Measurements from ENCODE around the gene GARRE1.
"Not testable (repeated sequence)": the region's sequence is repeated elsewhere in the genome, so short reads cannot be mapped to it uniquely, and the experiment has no call there.

GARRE1 gene, protein sequence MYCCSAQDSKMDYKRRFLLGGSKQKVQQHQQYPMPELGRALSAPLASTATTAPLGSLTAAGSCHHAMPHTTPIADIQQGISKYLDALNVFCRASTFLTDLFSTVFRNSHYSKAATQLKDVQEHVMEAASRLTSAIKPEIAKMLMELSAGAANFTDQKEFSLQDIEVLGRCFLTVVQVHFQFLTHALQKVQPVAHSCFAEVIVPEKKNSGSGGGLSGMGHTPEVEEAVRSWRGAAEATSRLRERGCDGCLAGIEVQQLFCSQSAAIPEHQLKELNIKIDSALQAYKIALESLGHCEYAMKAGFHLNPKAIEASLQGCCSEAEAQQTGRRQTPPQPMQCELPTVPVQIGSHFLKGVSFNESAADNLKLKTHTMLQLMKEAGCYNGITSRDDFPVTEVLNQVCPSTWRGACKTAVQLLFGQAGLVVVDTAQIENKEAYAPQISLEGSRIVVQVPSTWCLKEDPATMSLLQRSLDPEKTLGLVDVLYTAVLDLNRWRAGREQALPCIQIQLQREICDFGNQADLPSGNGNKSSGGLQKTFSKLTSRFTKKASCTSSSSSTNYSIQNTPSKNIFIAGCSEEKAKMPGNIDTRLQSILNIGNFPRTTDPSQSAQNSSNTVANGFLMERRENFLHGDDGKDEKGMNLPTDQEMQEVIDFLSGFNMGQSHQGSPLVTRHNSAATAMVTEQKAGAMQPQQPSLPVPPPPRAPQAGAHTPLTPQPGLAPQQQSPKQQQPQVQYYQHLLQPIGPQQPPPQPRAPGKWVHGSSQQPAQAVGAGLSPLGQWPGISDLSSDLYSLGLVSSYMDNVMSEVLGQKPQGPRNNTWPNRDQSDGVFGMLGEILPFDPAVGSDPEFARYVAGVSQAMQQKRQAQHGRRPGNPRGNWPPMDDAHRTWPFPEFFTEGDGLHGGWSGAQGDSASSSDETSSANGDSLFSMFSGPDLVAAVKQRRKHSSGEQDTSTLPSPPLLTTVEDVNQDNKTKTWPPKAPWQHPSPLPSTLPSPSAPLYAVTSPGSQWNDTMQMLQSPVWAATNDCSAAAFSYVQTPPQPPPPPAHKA (N-terminal part only)

DNA sequence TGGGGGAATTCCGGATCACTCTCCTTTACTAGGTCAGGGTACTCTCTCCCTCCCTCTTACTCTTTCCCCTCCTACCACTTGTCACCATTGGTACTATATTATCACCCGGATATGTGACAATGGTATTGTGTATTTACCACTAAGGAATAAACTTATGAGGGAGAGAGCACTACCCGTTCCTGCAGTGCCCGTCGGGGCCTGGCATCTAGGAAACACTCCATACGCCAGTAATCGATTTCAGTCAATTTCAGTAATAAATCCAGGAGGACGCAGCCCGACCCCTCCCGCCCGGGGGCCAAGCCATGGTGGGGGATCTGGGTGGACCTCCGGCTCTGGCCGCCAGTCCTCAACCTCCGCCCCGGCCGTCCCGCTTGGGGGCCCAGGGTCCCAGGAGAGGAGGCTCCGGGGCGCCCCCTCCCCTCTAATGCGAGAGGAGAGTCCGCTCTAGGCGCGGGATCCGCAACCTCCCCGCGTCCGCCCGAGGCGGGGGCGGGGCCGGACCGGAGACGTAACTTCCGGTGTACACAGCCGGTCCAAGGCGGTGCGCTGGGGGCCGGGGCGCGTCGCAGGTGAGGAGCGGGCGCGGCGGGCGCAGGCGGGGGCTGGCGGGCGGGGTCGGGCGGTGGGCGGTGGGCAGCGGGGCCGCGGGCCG is at the start of gene GARRE1:
GARRE1 (plus strand) TSS at position 509 of the 652 bp plus-strand sequence. CDS start 45,920 bp downstream, outside the sequence.
- peak; percentile 86 for DNase-seq

DNA sequence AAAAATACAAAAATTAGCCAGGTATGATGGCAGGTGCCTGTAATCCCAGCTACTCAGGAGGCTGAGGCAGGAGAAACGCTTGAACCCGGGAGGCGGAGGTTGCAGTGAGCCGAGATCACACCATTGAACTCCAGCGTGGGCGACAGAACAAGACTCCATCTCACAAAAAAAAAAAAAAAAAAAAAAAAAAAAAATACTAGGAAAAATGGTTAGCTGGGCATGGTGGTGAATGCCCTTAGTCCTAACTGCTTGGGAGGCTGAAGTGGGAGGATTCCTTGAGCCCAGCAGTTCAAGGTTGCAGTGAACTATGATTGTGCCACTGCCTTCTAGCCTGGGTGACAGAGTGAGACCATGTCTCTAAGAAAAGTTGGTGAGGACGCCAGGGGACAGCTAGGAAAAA is 49.0 kb upstream of the GARRE1 start:
- DNase-seq = not testable (repeated sequence)

DNA sequence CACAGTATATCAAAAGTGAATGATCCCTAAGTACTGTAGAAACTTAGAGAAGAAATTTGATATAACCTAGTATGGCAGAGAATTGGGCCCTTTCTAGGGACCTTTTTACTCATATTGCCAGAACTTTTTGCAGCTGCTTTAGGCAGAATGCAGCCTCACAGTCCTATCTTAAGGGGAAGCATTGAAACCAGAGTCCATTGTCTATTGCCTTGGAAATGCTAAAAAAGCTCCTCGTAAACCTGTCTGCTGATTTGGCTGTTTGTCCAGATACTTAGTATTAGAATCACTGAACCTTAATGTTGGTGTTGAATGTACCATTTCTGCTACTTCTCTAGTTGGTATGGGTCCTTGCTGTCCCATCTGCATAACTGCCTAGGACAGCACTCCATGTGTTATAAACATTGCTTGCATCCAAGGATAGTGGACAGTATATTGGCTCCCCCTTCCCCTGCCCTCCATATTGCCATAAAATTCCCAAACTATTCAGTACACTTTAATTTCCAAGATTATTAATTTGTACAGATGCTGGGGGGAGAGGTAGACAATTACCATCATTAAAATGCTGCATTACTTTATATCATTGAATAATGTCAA is 46.0 kb upstream of the GARRE1 start:
- DNase-seq = no peak

DNA sequence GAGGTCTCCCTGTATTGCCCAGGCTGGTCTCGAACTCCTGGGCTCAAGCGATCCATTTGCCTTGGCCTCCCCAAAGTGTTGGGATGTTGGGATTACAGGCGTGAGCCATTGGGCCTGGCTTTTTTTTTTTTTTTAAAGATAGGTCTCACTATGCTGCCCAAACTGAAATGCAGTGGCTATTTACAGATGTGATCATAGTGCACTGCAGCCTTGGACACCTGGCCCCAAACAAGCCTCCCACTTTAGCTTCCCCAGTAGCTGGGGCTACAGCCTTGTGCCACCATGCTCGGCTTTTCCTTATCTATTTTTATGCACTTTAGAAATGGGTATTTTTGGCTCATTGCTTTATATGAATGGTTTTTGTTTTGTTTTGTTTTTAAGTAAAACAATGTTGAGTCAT is 44.6 kb upstream of the GARRE1 start:
- no peak for DNase-seq

DNA sequence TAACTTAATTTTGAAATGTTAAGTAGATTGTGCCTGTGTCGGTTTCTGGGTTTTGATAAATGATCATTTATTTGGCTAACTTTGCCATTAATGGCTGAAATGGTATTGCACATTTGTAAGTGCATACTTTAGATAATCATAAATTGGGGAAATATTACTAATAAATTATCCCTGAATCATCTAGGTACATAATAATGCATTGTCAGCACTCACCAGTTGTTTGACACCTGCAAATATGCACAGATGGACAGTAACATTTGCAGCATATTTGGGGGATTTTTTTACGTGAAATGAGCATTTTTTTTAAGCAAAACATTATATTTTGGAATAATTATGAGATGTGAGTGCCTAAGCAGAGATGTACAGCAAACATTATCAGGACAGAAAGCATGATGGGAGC is 41.1 kb upstream of the GARRE1 start:
- no peak for DNase-seq

DNA sequence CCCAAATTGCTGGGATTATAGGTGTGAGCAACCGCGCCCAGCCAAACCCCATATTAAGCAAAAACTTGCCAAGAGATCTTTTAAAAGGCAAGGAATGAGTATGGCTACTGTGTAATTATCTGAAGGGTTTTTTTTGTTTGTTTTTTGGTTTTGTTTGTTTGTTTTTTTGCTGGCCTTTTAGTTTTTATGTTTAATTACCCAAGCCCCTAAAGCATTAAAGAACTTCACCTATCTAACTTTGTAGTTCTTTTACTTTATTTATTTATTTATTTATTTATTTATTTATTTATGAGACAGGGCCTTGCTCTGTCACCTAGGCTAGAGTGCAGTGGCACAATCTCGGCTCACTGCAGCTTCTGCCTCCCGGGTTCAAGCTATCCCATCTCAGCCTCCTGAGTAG is 40.3 kb upstream of the GARRE1 start:
- no peak for DNase-seq

DNA sequence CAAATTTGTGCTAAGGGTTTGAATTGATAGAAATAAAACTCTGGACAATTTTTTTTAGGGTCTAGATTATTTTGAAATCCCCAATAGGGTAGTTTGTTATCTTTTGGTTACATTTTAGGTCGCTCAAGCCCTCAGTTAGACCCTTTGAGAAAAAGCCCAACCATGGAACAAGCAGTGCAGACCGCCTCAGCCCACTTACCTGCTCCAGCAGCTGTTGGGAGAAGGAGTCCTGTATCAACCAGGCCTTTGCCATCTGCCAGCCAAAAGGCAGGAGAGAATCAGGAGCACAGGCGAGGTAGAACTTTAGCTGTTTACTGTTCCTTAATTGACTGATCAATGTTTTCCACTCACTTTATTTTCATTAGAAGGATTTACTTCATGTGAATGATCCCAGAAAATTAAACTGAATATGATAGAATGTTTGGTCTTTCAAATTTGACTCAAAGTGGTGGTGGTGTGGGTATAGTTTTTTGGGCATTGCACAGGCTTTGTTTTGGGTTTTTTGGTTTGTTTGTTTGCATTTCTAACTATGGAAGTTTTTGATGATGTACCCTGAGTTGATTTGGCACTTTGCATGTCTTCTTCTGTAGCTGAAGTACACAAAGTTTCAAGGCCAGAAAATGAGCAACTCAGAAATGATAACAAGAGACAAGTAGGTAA is 39.2 kb upstream of the GARRE1 start:
- DNase-seq = no peak

DNA sequence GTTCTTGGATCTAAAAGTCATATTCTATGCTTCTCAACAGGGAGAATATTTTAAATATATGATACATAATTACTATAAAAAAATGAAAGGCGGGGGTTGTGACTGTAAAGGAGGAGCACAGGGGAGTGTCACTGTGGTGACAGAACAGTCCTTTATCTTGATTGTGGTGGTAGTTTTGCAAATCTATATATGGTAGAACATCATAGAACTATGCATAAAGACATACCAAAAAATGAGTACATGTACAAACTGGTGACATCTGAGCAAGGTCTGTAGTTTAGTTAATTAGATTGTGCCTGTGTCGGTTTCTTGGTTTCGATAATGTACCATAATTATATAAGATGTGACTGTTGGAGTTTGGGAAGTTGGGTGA is 38.7 kb upstream of the GARRE1 start:
- DNase-seq = no peak

DNA sequence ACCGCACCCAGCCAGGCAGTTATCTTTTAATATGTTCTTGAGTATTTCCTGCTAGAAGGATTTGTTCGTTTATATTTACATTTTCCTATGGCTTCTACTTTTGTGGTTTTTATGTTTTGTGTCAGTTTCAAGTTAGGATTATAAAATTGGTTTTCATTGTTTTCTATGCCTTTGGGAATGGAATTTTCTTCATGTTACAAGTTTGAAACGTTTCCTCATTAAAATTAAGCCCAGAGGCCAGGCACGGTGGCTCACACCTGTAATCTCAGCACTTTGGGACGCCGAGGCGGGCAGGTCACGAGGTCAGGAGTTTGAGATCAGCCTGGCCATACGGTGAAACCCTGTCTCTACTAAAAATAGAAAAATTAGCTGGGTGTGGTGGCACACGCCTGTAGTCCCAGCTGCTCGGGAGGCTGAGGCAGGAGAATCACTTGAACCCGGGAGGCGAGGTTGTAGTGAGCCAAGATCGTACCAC is 37.6 kb upstream of the GARRE1 start:
- DNase-seq = not testable (repeated sequence)

DNA sequence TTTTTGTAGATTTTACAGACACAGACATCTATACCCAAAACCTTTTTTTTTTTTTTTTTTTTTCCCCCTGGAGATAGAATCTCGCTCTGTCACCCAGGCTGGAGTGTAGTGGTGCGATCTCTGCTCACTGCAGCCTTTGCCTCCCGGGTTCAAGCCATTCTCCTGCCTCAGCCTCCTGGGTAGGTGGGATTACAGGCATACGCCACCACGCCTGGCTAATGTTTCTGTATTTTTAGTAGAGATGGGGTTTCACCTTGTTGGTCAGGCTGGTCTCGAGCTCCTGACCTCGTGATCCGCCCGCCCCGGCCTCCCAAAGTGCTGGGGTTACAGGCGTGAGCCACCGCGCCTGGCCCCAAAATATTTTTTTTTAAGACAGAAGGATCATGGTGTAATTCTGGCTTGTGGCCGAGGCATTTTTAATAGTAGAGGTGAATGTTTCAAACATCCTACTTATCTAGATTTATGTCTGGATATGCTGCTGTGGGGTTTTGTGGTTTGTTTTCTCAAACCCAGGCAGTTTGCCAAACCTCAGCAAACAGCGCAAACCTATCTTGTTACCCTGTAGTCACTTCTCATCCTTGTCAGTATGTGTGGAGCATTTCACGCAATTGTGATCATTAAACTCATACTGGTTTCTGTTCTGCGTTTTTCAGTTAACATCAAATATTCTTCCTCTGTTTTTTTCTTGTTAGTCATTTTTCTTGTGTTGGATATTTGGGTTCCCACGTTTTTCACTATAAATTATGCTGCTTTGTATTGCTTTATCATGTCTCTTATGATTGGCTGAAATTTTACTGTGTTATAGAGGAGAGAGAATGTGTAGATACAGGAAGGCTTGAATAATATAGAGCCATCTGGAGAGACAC is 36.2 kb upstream of the GARRE1 start:
- peak; percentile 76 for DNase-seq

DNA sequence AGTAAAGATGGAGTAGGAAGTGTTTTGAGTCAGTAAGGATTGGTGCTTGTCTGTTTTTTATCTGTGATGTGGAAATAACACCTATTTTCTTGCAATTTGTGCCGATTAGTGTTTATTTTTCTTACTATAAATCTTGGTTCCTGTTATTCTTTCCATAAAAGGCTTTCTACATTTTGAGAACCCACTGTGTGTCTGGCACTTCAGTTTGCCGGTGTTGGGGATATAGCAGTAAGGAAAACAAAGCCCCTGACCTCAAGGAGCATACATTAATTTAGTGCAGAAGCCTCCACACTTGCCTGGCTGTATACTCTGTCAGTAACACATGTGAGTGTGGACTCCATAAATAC is 35.6 kb upstream of the GARRE1 start:
- DNase-seq = no peak

DNA sequence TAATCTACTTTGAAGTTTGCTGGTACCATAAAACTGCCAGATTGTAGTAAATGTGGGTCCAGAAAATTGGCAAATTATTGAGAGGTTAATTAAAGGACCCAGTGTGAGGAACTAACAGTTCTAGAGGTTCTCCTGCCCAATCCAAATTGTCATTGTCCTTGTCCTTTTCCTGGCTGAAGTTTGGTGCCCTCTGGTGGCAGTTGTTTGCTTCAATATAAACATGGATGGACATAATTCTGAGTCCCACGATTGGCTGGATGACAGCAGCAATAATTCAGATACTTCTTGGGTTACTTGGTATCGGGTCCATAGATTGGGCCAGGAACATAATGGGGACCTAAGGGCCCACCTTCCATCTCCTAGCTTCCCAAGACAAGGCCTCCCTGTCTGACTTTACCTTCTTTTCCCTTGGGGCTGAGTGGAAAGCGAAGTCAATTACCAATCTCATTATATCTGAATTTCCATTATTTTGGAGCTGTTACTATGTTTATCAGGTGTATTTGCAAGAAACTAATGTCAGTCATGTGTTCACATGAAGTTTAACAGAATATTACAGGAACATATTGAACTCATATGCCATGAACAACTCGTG is 33.8 kb upstream of the GARRE1 start:
- peak; percentile 71 for DNase-seq

DNA sequence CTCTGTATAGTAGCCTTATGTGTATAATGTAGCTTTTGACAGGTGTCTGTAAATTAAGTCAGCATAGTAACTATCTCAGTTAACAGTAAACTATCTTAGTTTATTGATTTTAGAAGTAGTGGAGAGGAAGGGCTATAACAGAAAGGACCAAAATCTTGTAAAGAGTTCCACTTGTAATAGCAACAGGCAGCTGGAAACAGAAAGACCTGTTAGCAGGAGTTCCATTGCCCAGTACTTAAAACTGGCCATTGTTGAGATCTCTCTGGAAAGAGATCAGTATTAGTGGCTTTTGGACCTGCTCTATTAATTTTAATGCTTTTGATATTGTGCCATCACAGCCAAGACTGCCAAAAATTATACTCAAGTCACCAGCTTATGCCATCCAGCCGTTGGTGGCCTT is 32.0 kb upstream of the GARRE1 start:
- no peak for DNase-seq

DNA sequence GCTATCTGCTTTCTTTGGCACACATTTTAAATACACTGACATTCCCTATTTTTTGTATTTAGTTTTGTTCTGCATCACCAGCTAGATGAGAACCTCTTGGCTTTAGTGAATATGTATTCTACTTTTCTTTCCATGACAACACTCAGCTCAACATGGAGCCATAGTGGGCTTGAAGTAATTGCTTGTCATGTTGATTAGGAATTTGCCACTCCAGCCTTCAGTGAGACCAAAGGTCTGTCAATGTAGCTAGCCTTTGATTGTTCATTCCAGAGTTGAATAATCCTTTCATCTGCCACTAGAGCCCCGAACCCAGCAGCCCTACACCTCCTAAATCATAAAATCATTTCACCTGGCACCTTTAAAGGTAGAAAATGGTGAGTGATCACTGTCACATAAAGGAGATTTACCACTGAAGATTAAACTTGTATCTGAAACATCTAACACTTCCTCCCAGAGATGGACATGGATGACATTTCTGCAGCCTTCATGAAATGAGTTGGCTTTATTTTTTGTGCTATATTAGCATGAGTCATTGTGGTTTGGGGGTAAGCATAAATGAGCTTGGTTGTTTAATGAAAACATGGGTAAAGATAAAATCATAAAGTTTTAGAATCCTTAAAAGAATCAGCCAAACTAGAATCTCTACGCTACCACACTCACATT is 29.2 kb upstream of the GARRE1 start:
- DNase-seq = peak; percentile 5

DNA sequence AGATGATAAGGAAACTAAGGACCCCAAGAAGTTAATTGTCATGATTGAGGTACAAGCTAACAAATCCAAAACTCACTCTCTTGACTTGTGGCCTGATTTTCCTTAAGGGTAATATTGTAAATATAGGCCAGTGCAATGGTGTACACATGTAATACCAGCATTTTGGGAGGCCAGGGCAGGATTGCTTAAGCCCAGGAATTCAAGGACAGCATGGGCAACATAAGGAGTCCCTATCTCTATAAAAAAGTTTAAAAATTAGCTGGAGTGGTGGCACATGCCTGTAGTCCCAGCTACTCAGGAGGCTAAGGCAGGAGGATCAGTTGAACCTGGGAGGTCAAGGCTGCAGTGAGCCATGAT is 28.7 kb upstream of the GARRE1 start:
- no peak for DNase-seq

DNA sequence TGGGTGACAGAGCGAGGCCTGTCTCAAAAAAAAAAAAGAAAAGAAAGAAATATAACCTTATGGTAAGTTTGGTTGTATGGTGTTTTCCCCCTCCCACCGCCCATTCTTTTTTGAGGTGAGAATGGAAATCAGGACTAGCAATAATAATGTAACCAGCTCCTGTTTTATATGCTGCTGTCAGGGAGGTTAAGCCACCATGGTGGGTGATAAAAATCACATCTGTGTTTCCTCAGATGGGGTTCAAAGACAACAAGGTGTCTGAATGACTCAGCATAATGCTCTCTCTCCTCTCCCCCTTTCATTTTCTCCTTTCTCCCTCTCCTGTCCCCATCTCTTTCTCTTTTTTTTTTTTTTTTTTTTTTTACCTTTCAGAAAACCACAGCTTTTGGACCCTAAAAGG is 28.3 kb upstream of the GARRE1 start:
- DNase-seq = peak; percentile 11

DNA sequence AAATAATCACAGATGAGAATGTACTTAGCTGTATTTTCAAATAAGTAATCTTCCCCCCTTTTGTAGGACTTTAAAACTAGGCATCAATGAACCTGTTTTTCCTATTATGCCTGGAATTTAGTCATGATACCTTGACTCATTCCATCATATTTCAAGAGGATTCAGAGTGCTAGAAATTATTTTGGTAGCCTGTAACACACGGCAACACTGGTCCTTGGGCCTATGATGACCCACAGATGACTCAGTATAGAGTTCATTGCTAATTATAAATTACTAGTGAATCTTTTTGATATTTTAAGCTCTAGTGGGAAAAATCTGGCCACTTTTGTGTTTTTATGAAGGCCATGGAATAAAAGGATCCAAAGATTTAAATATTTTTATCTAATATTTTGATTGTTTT is 26.0 kb upstream of the GARRE1 start:
- no peak for DNase-seq

DNA sequence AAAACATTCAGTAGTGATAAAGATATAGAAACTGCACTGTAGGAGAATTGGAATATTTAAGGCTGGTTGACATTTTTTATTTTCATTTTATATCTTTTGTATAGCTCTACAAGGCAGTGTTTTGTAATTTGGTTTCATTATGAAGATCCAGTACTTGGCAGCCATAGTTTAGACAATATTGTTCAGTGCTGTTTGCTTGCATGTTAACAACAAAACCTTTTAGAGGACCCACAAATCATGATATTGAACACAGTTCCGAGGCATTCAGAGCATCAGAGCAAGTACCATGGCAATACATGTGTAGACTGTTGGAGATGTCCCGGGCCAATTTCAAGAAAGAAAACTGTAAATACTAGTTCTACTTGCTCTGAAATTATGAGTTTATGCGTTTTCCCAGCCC is 25.6 kb upstream of the GARRE1 start:
- DNase-seq = no peak

DNA sequence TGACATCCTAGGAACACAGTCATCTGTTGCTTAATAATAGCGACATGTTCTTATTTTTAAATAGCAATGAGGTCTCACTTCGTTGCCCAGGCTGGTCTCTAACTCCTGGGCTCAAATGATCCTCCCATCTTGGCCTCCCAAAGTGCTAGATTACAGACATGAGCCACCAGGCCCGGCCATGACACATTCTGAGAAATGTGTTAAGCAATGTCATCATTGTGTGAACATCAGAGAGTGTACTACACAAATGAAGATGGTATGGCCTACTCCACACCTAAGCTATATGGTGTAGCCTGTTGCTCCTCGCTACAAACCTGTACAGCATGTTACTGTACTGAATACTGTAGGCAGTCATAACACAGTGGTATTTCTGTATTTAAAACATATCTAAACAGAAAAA is 24.6 kb upstream of the GARRE1 start:
- no peak for DNase-seq

DNA sequence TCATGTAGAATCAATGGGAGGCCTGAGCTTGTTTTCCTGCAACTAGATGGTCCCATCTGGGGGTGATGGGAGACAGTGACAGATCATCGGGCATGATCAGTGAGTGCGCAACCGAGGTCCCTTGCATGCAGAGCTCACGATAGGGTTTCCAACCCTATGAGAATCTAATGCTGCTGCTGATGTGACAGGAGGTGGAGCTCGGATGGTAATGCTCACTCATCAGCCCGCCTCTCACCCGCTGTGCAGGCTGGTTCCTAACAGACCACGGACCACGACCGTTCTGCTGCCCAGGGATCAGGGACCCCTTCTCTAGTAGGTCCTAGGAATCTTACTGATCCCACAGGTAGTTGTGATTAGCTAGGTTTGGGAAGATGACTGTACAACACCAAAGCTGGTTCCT is 23.5 kb upstream of the GARRE1 start:
- DNase-seq = no peak

Data from CD4-positive, alpha-beta T cell treated with Interleukin-10 for 1 hour (primary cell).